ENCODE data around the gene ZNHIT6.
"Not testable (repeated sequence)": the region's sequence is repeated elsewhere in the genome, so short reads cannot be mapped to it uniquely, and the experiment has no call there.

Gene ZNHIT6

DNA sequence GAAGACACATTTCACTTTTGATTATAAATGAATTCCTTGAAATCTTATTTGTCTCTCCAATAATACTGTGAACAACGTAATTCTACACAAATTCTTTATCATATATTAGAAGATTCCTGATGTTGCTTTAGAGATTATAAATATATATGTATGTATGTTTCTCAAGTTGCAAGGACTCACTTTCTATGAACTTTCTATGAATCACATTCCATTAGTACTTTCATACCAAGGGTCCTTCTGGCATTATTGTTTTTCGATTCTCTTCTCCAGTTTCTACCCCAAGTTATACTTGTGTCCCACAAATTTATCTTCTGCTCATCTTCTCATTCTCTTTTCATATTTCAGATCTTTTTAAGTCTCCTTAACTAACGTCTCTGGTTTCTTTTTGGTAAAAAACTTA is 55.9 kb downstream of the ZNHIT6 start:
- Histone ChIP-seq H3K4me3 (ENCODE audit: insufficient read depth, low read depth, low read length) (no peak overlapping the region), H3K27me3 (ENCODE audit: control insufficient read depth, insufficient read depth, low read length, poor library complexity, severe bottlenecking) (no peaks in the 10 kb centered on the region), H3K4me1 (ENCODE audit: control insufficient read depth, insufficient read depth, low read length) (no peaks in the 10 kb centered on the region), H3K27ac (ENCODE audit: insufficient read depth, low read depth, low read length, poor library complexity, severe bottlenecking) (no peak overlapping the region), H3K9me3 (ENCODE audit: control insufficient read depth, low read length) (no peaks in the 10 kb centered on the region), H3K36me3 (ENCODE audit: control insufficient read depth, insufficient read depth, low read length) (peaks cover 5% of the 10 kb centered on the region)
- 93% methylated on average over 2 of the region's 3 CpGs for WGBS, 2 experiments

DNA sequence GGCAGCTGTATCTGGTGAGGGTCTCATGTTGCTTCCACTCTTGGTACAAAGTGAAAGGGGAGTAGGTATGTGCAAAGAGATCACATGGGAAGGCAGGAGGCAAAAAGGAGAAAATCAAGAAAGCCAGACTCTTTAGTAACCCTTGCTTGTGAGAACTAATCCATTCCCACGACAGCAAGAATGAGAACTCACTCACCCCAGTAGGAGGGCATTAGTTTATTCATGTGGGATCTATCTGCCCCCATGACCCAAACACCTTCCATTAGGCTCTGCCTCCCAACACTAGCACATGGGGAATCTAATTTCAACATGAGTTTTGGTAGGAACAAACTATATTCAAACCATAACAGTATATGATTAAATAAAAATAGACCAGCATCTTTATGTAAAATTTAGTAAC is 57.6 kb downstream of the ZNHIT6 start:
- no peak overlapping the region for H3K4me3 ChIP-seq (ENCODE audit: insufficient read depth, low read depth, low read length)
- no peak overlapping the region for H3K27ac ChIP-seq (ENCODE audit: insufficient read depth, low read depth, low read length, poor library complexity, severe bottlenecking)
- WGBS, 2 experiments = 19 to 22% methylated on average over 1 of the region's 1 CpG
- H3K4me1 ChIP-seq (ENCODE audit: control insufficient read depth, insufficient read depth, low read length) = no peaks in the 10 kb centered on the region
- H3K27me3 ChIP-seq (ENCODE audit: control insufficient read depth, insufficient read depth, low read length, poor library complexity, severe bottlenecking) = no peaks in the 10 kb centered on the region
- H3K9me3 ChIP-seq (ENCODE audit: control insufficient read depth, low read length) = no peaks in the 10 kb centered on the region
- H3K36me3 ChIP-seq (ENCODE audit: control insufficient read depth, insufficient read depth, low read length) = peaks cover 5% of the 10 kb centered on the region

DNA sequence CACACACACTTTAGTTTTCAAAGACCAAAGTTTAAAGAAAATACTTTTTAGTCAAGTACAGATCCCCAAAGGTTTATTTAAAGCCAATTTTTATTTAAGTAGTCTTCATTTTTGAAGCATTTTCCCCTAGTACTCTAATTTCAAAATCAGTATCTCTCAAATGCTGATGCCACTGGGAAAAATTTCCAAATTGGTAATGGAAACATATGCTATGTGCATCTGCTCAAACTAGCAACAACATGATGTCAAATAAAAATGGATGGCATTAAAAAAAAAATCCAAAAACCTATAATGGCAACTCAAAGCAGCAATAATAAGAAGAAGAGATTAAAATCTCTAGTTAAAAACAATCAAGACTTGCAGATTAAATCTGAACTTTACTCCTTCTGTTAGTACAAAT is 58.6 kb downstream of the ZNHIT6 start:
- Histone ChIP-seq H3K4me3 (ENCODE audit: insufficient read depth, low read depth, low read length) (no peak overlapping the region), H3K4me1 (ENCODE audit: control insufficient read depth, insufficient read depth, low read length) (no peaks in the 10 kb centered on the region)

DNA sequence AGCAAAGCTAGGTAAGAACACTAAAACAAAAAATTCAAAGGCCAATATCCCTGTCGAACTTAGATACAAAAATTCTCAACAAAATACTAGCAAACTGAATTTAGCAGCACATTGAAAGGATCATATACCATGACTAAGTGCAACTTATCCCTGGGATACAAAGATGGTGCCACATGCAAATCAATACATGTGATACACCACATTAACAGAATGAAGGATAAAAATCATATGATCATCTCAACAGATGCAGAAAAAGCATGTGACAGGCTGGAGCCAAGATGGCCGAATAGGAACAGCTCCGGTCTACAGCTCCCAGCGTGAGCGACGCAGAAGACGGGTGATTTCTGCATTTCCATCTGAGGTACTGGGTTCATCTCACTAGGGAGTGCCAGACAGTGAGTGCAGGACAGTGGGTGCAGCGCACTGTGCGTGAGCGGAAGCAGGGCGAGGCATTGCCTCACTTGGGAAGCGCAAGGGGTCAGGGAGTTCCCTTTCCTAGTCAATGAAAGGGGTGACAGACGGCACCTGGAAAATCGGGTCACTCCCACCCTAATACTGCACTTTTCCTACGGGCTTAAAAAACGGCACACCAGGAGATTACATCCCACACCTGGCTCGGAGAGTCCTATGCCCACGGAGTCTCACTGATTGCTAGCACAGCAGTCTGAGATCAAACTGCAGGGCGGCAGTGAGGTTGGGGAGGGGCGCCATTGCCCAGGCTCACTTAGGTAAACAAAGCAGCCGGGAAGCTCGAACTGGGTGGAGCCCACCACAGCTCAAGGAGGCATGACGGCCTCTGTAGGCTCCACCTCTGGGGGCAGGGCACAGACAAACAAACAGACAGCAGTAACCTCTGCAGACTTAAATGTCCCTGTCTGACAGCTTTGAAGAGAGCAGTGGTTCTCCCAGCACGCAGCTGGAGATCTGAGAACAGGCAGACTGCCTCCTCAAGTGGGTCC is 66.4 kb downstream of the ZNHIT6 start:
- not testable (repeated sequence) for H3K4me1 ChIP-seq (ENCODE audit: control insufficient read depth, insufficient read depth, low read length); H3K36me3 ChIP-seq (ENCODE audit: control insufficient read depth, insufficient read depth, low read length); H3K4me3 ChIP-seq (ENCODE audit: insufficient read depth, low read depth, low read length); H3K27me3 ChIP-seq (ENCODE audit: control insufficient read depth, insufficient read depth, low read length, poor library complexity, severe bottlenecking); H3K27ac ChIP-seq (ENCODE audit: insufficient read depth, low read depth, low read length, poor library complexity, severe bottlenecking); H3K9me3 ChIP-seq (ENCODE audit: control insufficient read depth, low read length)
- WGBS, 2 experiments = 70 to 76% methylated on average over 24 of the region's 24 CpGs

More for the DNA sequence above, 58.6 kb downstream of the ZNHIT6 start:
- Histone ChIP-seq H3K36me3 (ENCODE audit: control insufficient read depth, insufficient read depth, low read length) (peaks cover 5% of the 10 kb centered on the region), H3K9me3 (ENCODE audit: control insufficient read depth, low read length) (no peaks in the 10 kb centered on the region), H3K27me3 (ENCODE audit: control insufficient read depth, insufficient read depth, low read length, poor library complexity, severe bottlenecking) (no peaks in the 10 kb centered on the region), H3K27ac (ENCODE audit: insufficient read depth, low read depth, low read length, poor library complexity, severe bottlenecking) (no peak overlapping the region)

DNA sequence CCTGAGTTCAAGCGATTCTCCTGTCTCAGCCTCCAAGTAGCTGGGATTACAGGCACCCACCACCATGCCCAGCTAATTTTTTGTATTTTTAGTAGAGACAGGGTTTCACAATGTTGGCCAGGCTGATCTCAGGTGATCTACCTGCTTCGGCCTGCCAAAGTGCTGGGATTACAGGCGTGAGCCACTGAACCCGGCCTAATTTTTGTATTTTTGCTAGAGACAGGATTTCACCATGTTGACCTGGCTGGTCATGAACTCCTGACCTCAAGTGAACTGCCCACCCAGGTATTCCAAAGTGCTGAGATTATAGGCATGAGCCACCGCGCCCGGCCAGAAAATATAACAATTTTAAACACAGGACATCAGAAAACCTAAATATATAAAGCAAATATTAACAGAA is 68.3 kb downstream of the ZNHIT6 start:
- H3K27me3 ChIP-seq (ENCODE audit: control insufficient read depth, insufficient read depth, low read length, poor library complexity, severe bottlenecking); H3K9me3 ChIP-seq (ENCODE audit: control insufficient read depth, low read length); H3K36me3 ChIP-seq (ENCODE audit: control insufficient read depth, insufficient read depth, low read length); H3K4me1 ChIP-seq (ENCODE audit: control insufficient read depth, insufficient read depth, low read length); H3K4me3 ChIP-seq (ENCODE audit: insufficient read depth, low read depth, low read length); H3K27ac ChIP-seq (ENCODE audit: insufficient read depth, low read depth, low read length, poor library complexity, severe bottlenecking): not testable (repeated sequence)
- 87 to 94% methylated on average over 4 to 7 of the region's 7 CpGs for WGBS, 2 experiments

DNA sequence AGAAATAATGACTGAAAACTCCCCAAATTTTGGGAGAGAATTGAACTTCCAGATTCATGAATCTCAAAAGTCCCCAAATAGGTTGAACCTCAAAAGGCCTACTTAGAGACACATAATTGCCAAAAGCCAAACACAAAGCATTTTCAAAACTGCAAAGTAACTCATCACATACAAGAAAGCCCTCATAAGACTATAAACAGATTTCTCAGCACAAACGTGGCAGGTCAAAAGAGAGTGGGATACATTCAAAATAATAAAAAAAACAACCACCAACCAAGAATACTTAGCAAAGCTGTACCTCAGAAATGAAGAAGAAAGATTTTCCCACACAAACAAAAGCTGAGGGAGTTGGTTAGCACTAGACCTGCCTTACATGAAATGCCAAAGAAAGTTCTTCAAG is 69.8 kb downstream of the ZNHIT6 start:
- no peak overlapping the region for H3K4me3 ChIP-seq (ENCODE audit: insufficient read depth, low read depth, low read length)

DNA sequence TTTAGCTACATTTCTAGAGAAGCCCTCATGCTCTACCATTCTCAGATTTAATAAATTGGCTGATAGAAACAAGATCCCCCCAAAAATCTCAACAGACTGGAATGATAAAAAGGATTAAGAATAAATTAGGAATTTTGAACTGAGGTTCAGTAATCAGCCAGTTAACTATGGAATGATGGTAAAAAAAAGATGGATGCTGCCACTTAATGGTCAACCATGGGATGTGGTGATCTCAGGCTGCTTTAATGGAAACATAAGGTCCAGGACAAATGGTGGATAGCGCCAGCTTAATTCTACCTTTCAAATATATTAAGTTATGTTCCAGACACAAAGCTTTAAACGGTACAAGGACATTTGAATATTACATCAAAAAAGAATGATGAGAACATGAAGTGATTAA is 77.7 kb downstream of the ZNHIT6 start:
- WGBS, 2 experiments = 100% methylated on average over 1 to 2 of the region's 2 CpGs
- Histone ChIP-seq H3K27me3 (ENCODE audit: control insufficient read depth, insufficient read depth, low read length, poor library complexity, severe bottlenecking) (no peaks in the 10 kb centered on the region), H3K36me3 (ENCODE audit: control insufficient read depth, insufficient read depth, low read length) (no peaks in the 10 kb centered on the region), H3K4me1 (ENCODE audit: control insufficient read depth, insufficient read depth, low read length) (peaks cover 9% of the 10 kb centered on the region), H3K27ac (ENCODE audit: insufficient read depth, low read depth, low read length, poor library complexity, severe bottlenecking) (no peak overlapping the region), H3K9me3 (ENCODE audit: control insufficient read depth, low read length) (no peaks in the 10 kb centered on the region), H3K4me3 (ENCODE audit: insufficient read depth, low read depth, low read length) (no peak overlapping the region)

More for the DNA sequence above, 69.8 kb downstream of the ZNHIT6 start:
- H3K4me1 ChIP-seq (ENCODE audit: control insufficient read depth, insufficient read depth, low read length) = no peaks in the 10 kb centered on the region
- H3K36me3 ChIP-seq (ENCODE audit: control insufficient read depth, insufficient read depth, low read length) = peaks cover 3% of the 10 kb centered on the region
- H3K27ac ChIP-seq (ENCODE audit: insufficient read depth, low read depth, low read length, poor library complexity, severe bottlenecking) = no peak overlapping the region
- H3K27me3 ChIP-seq (ENCODE audit: control insufficient read depth, insufficient read depth, low read length, poor library complexity, severe bottlenecking) = no peaks in the 10 kb centered on the region
- 86 to 89% methylated on average over 1 of the region's 1 CpG for WGBS, 2 experiments
- no peaks in the 10 kb centered on the region for H3K9me3 ChIP-seq (ENCODE audit: control insufficient read depth, low read length)

DNA sequence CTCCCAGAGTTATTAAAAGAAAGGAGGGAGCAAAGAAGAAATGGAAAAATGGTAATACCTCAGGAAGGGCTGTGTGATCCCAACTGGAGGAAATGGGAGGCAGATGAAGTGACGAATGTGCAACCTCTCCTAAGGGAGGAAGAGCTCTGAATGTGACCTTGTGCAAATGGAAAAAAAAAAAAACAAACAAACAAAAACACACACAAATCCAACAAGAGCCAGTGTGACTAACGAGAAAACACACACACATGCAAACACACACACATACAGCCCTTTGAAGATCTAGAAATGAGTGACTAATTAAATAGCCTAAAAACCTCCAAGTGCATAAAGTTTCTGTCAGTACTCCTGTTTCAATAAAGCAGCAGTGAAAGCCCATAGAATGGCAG is 78.7 kb downstream of the ZNHIT6 start:
- WGBS, 2 experiments = 80 to 89% methylated on average over 1 to 2 of the region's 2 CpGs
- Histone ChIP-seq H3K4me3 (ENCODE audit: insufficient read depth, low read depth, low read length) (no peak overlapping the region), H3K27ac (ENCODE audit: insufficient read depth, low read depth, low read length, poor library complexity, severe bottlenecking) (no peak overlapping the region)

DNA sequence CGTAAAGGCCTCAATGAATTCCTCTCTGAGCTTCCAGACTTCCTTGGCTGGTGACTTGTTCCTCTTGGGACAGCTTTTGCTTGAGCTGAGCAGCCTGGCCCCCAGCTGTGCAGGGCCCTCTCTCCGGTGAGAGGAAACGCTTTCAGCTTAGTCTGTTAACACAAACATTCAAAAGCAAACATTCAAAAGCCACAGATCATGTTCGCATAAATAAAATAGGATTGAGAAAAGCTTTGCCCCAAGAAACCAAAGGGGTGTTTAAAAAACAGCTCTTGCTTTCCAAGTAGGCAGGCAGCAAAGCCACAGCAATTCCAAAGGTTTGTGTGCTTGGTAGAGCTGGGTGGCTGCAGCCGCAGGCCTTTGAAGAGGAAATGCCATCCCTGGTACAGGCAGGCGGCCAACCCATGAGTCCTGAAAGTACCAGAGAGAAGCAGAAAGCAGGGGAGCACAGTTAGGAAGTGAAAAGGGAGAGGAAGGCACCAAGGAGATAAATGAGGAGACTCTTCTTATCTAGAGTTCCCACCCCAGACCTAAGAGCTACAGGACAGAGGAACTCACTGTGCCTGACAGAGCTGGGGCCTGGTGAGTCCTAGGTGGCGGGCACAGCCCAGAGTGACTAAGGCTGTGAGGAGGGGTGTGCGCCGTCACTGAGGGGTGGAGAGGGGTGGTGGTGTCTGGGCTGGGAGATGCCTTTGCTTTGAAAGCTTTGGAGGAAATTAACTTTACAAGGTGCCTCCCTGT is 79.3 kb downstream of the ZNHIT6 start:
- H3K27me3 ChIP-seq (ENCODE audit: control insufficient read depth, insufficient read depth, low read length, poor library complexity, severe bottlenecking) = no peaks in the 10 kb centered on the region
- H3K4me1 ChIP-seq (ENCODE audit: control insufficient read depth, insufficient read depth, low read length) = peaks cover 9% of the 10 kb centered on the region
- H3K9me3 ChIP-seq (ENCODE audit: control insufficient read depth, low read length) = no peaks in the 10 kb centered on the region
- H3K27ac ChIP-seq (ENCODE audit: insufficient read depth, low read depth, low read length, poor library complexity, severe bottlenecking) = peak overlapping the region; percentile 44
- WGBS, 2 experiments = 49 to 57% methylated on average over 9 of the region's 9 CpGs
- no peaks in the 10 kb centered on the region for H3K36me3 ChIP-seq (ENCODE audit: control insufficient read depth, insufficient read depth, low read length)
- H3K4me3 ChIP-seq (ENCODE audit: insufficient read depth, low read depth, low read length) = no peak overlapping the region

More for the DNA sequence above, 78.7 kb downstream of the ZNHIT6 start:
- Histone ChIP-seq H3K4me1 (ENCODE audit: control insufficient read depth, insufficient read depth, low read length) (peaks cover 9% of the 10 kb centered on the region), H3K9me3 (ENCODE audit: control insufficient read depth, low read length) (no peaks in the 10 kb centered on the region), H3K27me3 (ENCODE audit: control insufficient read depth, insufficient read depth, low read length, poor library complexity, severe bottlenecking) (no peaks in the 10 kb centered on the region), H3K36me3 (ENCODE audit: control insufficient read depth, insufficient read depth, low read length) (no peaks in the 10 kb centered on the region)

DNA sequence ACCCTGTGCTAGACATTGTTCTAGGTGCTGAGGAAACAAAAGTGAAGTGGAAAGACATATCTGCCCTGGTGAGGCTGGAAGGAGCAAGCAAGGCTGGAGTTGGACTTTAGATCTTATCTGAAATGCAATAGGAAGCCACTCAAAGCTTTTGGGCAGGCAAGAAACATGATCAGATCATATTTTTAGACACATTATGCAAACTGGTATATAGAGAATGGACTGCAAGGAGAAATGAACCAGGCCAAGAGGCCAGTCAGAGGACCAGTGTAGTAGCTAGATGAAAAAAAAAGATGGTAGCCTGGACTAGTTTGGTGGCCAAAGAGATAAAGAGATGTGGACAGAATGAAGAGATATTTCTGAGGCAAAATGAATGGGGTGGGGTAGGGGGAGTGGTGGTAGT is 81.4 kb downstream of the ZNHIT6 start:
- Histone ChIP-seq H3K27ac (ENCODE audit: insufficient read depth, low read depth, low read length, poor library complexity, severe bottlenecking) (no peak overlapping the region), H3K36me3 (ENCODE audit: control insufficient read depth, insufficient read depth, low read length) (no peaks in the 10 kb centered on the region), H3K4me3 (ENCODE audit: insufficient read depth, low read depth, low read length) (no peak overlapping the region), H3K27me3 (ENCODE audit: control insufficient read depth, insufficient read depth, low read length, poor library complexity, severe bottlenecking) (no peaks in the 10 kb centered on the region), H3K9me3 (ENCODE audit: control insufficient read depth, low read length) (no peaks in the 10 kb centered on the region), H3K4me1 (ENCODE audit: control insufficient read depth, insufficient read depth, low read length) (peaks cover 9% of the 10 kb centered on the region)
